ENCODE measurements around the gene SPTLC2. TPM values are rescaled to one million over a fixed set of nuclear protein-coding genes. Genes with fewer than 3 reads are reported as not detected.
"Not testable (repeated sequence)": the region's sequence is repeated elsewhere in the genome, so short reads cannot be mapped to it uniquely, and the experiment has no call there.

The SPTLC2 gene
- total and polyA plus RNA-seq, 2 of the 8 experiments (the other 6 are each of a cell fraction or from before 2014, with no cell fraction given) = 8.9 to 35.1 TPM

DNA sequence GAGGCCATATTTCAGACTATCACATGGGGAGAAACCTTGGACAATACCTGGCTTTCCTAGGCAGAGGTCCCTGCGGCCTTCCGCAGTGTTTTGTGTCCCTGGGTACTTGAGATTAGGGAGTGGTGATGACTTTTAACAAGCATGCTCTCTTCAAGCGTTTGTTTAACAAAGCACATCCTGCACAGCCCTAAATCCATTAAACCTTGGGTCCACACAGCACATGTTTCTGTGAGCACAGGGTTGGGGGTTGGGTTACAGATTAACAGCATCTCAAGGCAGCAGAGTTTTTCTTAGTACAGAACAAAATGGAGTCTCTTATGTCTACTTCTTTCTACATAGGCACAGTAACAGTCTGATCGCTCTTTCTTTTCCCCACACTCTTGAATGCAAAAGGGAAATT lies 19.4 kb upstream of the SPTLC2 start:
- H3K79me2 ChIP-seq (ENCODE audit: control insufficient read depth in 1 of 2, insufficient read depth in 2 of 2, low read length in 2 of 2); H3K27ac ChIP-seq (ENCODE audit: low read depth, low read length); H2BK120ac ChIP-seq (replicated peaks; ENCODE audit: low read depth, low read length); H2BK5ac ChIP-seq (ENCODE audit: low read depth, low read length); DNase-seq (ENCODE audit: low read depth in 1 of 2, low spot score in 2 of 2); H3K4me3 ChIP-seq (ENCODE audit: extremely low read depth in 1 of 4, insufficient read depth in 2 of 4, low read depth in 3 of 4, low read length in 4 of 4); H3K4me2 ChIP-seq (ENCODE audit: insufficient read depth in 1 of 2, low read depth in 2 of 2, low read length in 2 of 2); H2AK5ac ChIP-seq (ENCODE audit: low read depth, low read length); H3K4ac ChIP-seq (replicated peaks; ENCODE audit: insufficient read length, low read depth, low read length); H3K27me3 ChIP-seq (replicated peaks in 1 of 4; ENCODE audit: control insufficient read depth in 3 of 4, extremely low read depth in 1 of 4, insufficient read depth in 3 of 4, low read length in 3 of 4); H3K4me1 ChIP-seq (replicated peaks in 1 of 4; ENCODE audit: control insufficient read depth in 3 of 4, insufficient read depth in 4 of 4, low read length in 3 of 4); H3K56ac ChIP-seq (replicated peaks; ENCODE audit: insufficient read length, low read depth, low read length); CTCF ChIA-PET (ENCODE audit: partially characterized antibody); H4K20me1 ChIP-seq (replicated peaks in 1 of 2; ENCODE audit: control insufficient read depth in 1 of 2, insufficient read depth in 2 of 2, low read length in 2 of 2); H2BK20ac ChIP-seq (ENCODE audit: low read length); POLR2A ChIA-PET (ENCODE audit: partially characterized antibody); H4K8ac ChIP-seq (ENCODE audit: extremely low read depth, insufficient read depth, low read length); H2BK15ac ChIP-seq (ENCODE audit: low read length); H3K23me2 ChIP-seq (ENCODE audit: low read depth, low read length); FAIRE-seq; H3K36me3 ChIP-seq (ENCODE audit: control insufficient read depth in 2 of 4, insufficient read depth in 4 of 4, low read length in 3 of 4); H2AFZ ChIP-seq (ENCODE audit: low read length); H3K9ac ChIP-seq (replicated peaks in 1 of 4; ENCODE audit: extremely low read depth in 1 of 4, low read depth in 3 of 4, low read length in 3 of 4); H2BK12ac ChIP-seq (ENCODE audit: low read depth, low read length); H4K5ac ChIP-seq (ENCODE audit: insufficient read length, low read depth, low read length); H4K91ac ChIP-seq (replicated peaks; ENCODE audit: insufficient read length, low read length); H3K23ac ChIP-seq (ENCODE audit: insufficient read length); H3K14ac ChIP-seq (ENCODE audit: insufficient read length); H3K79me1 ChIP-seq (ENCODE audit: low read depth, low read length); H3K18ac ChIP-seq (ENCODE audit: extremely low read depth, low read length): not testable (repeated sequence)
- H3K9me3 ChIP-seq (ENCODE audit: insufficient read depth in 2 of 2, low read depth in 1 of 2, low read length in 1 of 2) = peaks cover 27 to 32% of the 10 kb centered on the region in 2 experiments
- WGBS, 2 experiments (ENCODE audit: extremely low coverage in 1 of 2, insufficient coverage in 1 of 2, insufficient read length in 1 of 2, insufficient replicate concordance in 2 of 2, low coverage in 1 of 2, low lambda C conversion rate in 2 of 2, missing lambda C conversion rate in 1 of 2) = 85% methylated on average over 4 of the region's 4 CpGs; no CpG with 5 or more reads in 1 of the 2 experiments

DNA sequence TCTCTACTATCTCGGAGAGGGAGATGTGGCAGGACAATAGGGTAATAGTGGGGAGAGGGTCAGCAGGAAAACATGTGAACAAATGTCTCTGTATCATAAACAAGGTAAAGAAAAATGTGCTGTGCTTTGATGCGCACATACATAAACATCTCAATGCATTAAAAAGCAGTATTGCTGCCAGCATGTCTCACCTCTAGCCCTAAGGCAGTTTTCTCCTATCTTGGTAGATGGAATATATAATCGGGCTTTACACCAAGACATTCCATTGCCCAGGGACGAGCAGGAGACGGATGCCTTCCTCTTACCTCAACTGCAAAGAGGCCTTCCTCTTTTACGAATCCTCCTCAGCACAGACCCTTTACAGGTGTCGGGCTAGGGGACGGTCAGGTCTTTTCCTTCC lies 19.0 kb upstream of the SPTLC2 start:
- H4K5ac ChIP-seq (ENCODE audit: insufficient read length, low read depth, low read length); H3K23me2 ChIP-seq (ENCODE audit: low read depth, low read length); H3K18ac ChIP-seq (ENCODE audit: extremely low read depth, low read length); H2BK15ac ChIP-seq (ENCODE audit: low read length); H3K27me3 ChIP-seq (replicated peaks in 1 of 4; ENCODE audit: control insufficient read depth in 3 of 4, extremely low read depth in 1 of 4, insufficient read depth in 3 of 4, low read length in 3 of 4); H2AFZ ChIP-seq (ENCODE audit: low read length); H3K23ac ChIP-seq (ENCODE audit: insufficient read length); H3K4me3 ChIP-seq (ENCODE audit: extremely low read depth in 1 of 4, insufficient read depth in 2 of 4, low read depth in 3 of 4, low read length in 4 of 4); H2BK120ac ChIP-seq (replicated peaks; ENCODE audit: low read depth, low read length); H3K27ac ChIP-seq (ENCODE audit: low read depth, low read length); H3K79me2 ChIP-seq (ENCODE audit: control insufficient read depth in 1 of 2, insufficient read depth in 2 of 2, low read length in 2 of 2); H2BK12ac ChIP-seq (ENCODE audit: low read depth, low read length); H3K36me3 ChIP-seq (ENCODE audit: control insufficient read depth in 2 of 4, insufficient read depth in 4 of 4, low read length in 3 of 4); H3K4me2 ChIP-seq (ENCODE audit: insufficient read depth in 1 of 2, low read depth in 2 of 2, low read length in 2 of 2); H3K4ac ChIP-seq (replicated peaks; ENCODE audit: insufficient read length, low read depth, low read length); DNase-seq (ENCODE audit: low read depth in 1 of 2, low spot score in 2 of 2); H3K4me1 ChIP-seq (replicated peaks in 1 of 4; ENCODE audit: control insufficient read depth in 3 of 4, insufficient read depth in 4 of 4, low read length in 3 of 4); H3K79me1 ChIP-seq (ENCODE audit: low read depth, low read length); H2BK5ac ChIP-seq (ENCODE audit: low read depth, low read length); H3K56ac ChIP-seq (replicated peaks; ENCODE audit: insufficient read length, low read depth, low read length); H4K20me1 ChIP-seq (replicated peaks in 1 of 2; ENCODE audit: control insufficient read depth in 1 of 2, insufficient read depth in 2 of 2, low read length in 2 of 2); POLR2A ChIA-PET (ENCODE audit: partially characterized antibody); H3K9ac ChIP-seq (replicated peaks in 1 of 4; ENCODE audit: extremely low read depth in 1 of 4, low read depth in 3 of 4, low read length in 3 of 4); H3K14ac ChIP-seq (ENCODE audit: insufficient read length); H2AK5ac ChIP-seq (ENCODE audit: low read depth, low read length); CTCF ChIA-PET (ENCODE audit: partially characterized antibody); H2BK20ac ChIP-seq (ENCODE audit: low read length); H4K91ac ChIP-seq (replicated peaks; ENCODE audit: insufficient read length, low read length); FAIRE-seq; H4K8ac ChIP-seq (ENCODE audit: extremely low read depth, insufficient read depth, low read length): not testable (repeated sequence)
- 83% methylated on average over 5 of the region's 8 CpGs; no CpG with 5 or more reads in 1 of the 2 experiments for WGBS, 2 experiments (ENCODE audit: extremely low coverage in 1 of 2, insufficient coverage in 1 of 2, insufficient read length in 1 of 2, insufficient replicate concordance in 2 of 2, low coverage in 1 of 2, low lambda C conversion rate in 2 of 2, missing lambda C conversion rate in 1 of 2)
- peaks cover 27 to 32% of the 10 kb centered on the region in 2 experiments for H3K9me3 ChIP-seq (ENCODE audit: insufficient read depth in 2 of 2, low read depth in 1 of 2, low read length in 1 of 2)
